ENCODE measurements around the gene MCM9. TPM values are rescaled to one million over a fixed set of nuclear protein-coding genes. Genes with fewer than 3 reads are reported as not detected.

The MCM9 gene
- total and polyA plus RNA-seq, 2 donors (not counting 1 experiment from before 2014, with no cell fraction given): 14.0 to 54.5 TPM

- H3K4me1 Mint-ChIP-seq: peaks cover 21% of the 10 kb centered on the region
- ChIA-PET CTCF (interaction anchor here (0.7 to 3.8 kb wide), 20 partner anchors 10 to 309 kb away, joined by 3 to 58 read pairs (median 6); no protein-coding TSS in a partner anchor), POLR2A (no interaction called here)
- H3K9ac ChIP-seq (ENCODE audit: low read length): no peak overlapping the region
- TF ChIP-seq EZH2 (IDR thresholded peaks at IDR 0.05; ENCODE audit: borderline replicate concordance, insufficient read depth, low read depth, low read length, poor library complexity, severe bottlenecking): no peak
- no peak for TF ChIP-seq CTCF (IDR thresholded peaks at IDR 0.05)
- no peaks in the 10 kb centered on the region for H3K27me3 ChIP-seq (replicated peaks in 1 of 4; ENCODE audit: control extremely low read depth in 1 of 4, control insufficient read depth in 3 of 4, insufficient read depth in 4 of 4, low read length in 3 of 4)
- H3K4me2 ChIP-seq (replicated peaks; ENCODE audit: low read depth, low read length, poor library complexity, severe bottlenecking): no peak overlapping the region
- no peak overlapping the region for H2AFZ ChIP-seq (ENCODE audit: insufficient read depth, low read depth, low read length, poor library complexity, severe bottlenecking)
- H3K4me3 ChIP-seq (ENCODE audit: control extremely low read depth in 1 of 5, extremely low read depth in 1 of 5, insufficient read depth in 1 of 5, low read depth in 2 of 5, low read length in 4 of 5): no peak overlapping the region
- no peak overlapping the region for H3K27ac ChIP-seq (ENCODE audit: low read length in 2 of 2)
- WGBS (ENCODE audit: insufficient coverage): 100% methylated on average over 4 of the region's 6 CpGs
- H3K4me1 ChIP-seq (ENCODE audit: control insufficient read depth in 2 of 2, insufficient read depth in 2 of 2, low read length in 2 of 2): peaks cover 7 to 13% of the 10 kb centered on the region in 2 donors
- H3K79me2 ChIP-seq (ENCODE audit: control insufficient read depth, insufficient read depth, low read length): no peaks in the 10 kb centered on the region
- DNase-seq (no peak), ATAC-seq (ENCODE audit: low read depth) (no peak)
- no peaks in the 10 kb centered on the region for H3K27me3 Mint-ChIP-seq
- H3K27ac Mint-ChIP-seq: no peak overlapping the region
- no peaks in the 10 kb centered on the region for H3K9me3 ChIP-seq (ENCODE audit: control extremely low read depth in 1 of 3, control insufficient read depth in 2 of 3, insufficient read depth in 1 of 3, low read length in 2 of 3)
- no peak overlapping the region for H3K4me3 Mint-ChIP-seq
- no peaks in the 10 kb centered on the region for H3K36me3 ChIP-seq (replicated peaks in 1 of 2; ENCODE audit: control extremely low read depth in 1 of 2, control insufficient read depth in 1 of 2, extremely low read depth in 1 of 2, insufficient read depth in 2 of 2, low read length in 1 of 2)
- no peaks in the 10 kb centered on the region for H4K20me1 ChIP-seq (ENCODE audit: control insufficient read depth, insufficient read depth, low read length, poor library complexity, severe bottlenecking)
- H3K9me3 Mint-ChIP-seq (ENCODE audit: insufficient read depth): no peaks in the 10 kb centered on the region
- intact Hi-C loops (cut with micrococcal nuclease): loop anchor here (5.0 kb wide), 1 partner anchor 824 kb away; no protein-coding TSS in a partner anchor
Observed at GRCh38 chr6:118801257-118801656, 133.7 kb downstream of the MCM9 start.

GRCh38 chr6:118800394-118801071, 134.4 kb downstream of the MCM9 start:
- Mint-ChIP-seq H3K9me3 (ENCODE audit: insufficient read depth) (no peaks in the 10 kb centered on the region), H3K4me1 (peaks cover 24% of the 10 kb centered on the region), H3K27ac (no peak overlapping the region), H3K27me3 (no peaks in the 10 kb centered on the region), H3K4me3 (peak overlapping the region; percentile 47)
- no peaks in the 10 kb centered on the region for H3K9me3 ChIP-seq (ENCODE audit: control extremely low read depth in 1 of 3, control insufficient read depth in 2 of 3, insufficient read depth in 1 of 3, low read length in 2 of 3)
- no peaks in the 10 kb centered on the region for H3K36me3 ChIP-seq (replicated peaks in 1 of 2; ENCODE audit: control extremely low read depth in 1 of 2, control insufficient read depth in 1 of 2, extremely low read depth in 1 of 2, insufficient read depth in 2 of 2, low read length in 1 of 2)
- peak overlapping the region in 1 of 5 experiments; percentile 5 for H3K4me3 ChIP-seq (ENCODE audit: control extremely low read depth in 1 of 5, extremely low read depth in 1 of 5, insufficient read depth in 1 of 5, low read depth in 2 of 5, low read length in 4 of 5)
- H4K20me1 ChIP-seq (ENCODE audit: control insufficient read depth, insufficient read depth, low read length, poor library complexity, severe bottlenecking): no peaks in the 10 kb centered on the region
- intact Hi-C loops (cut with micrococcal nuclease): loop anchor here (1.0 to 5.0 kb wide), 4 partner anchors 8 to 823 kb away; partner anchors contain the start of gene CEP85L
- H3K27me3 ChIP-seq (replicated peaks in 1 of 4; ENCODE audit: control extremely low read depth in 1 of 4, control insufficient read depth in 3 of 4, insufficient read depth in 4 of 4, low read length in 3 of 4): no peaks in the 10 kb centered on the region
- TF ChIP-seq EZH2 (IDR thresholded peaks at IDR 0.05; ENCODE audit: borderline replicate concordance, insufficient read depth, low read depth, low read length, poor library complexity, severe bottlenecking): no peak
- TF ChIP-seq CTCF (IDR thresholded peaks at IDR 0.05): peak; percentile 98
- POLR2A ChIA-PET: interaction anchor here (0.6 kb wide), 1 partner anchor 96 kb away, joined by 6 read pairs; no protein-coding TSS in a partner anchor
- no peaks in the 10 kb centered on the region for H3K79me2 ChIP-seq (ENCODE audit: control insufficient read depth, insufficient read depth, low read length)
- peak overlapping the region; percentile 64 for H3K4me2 ChIP-seq (replicated peaks; ENCODE audit: low read depth, low read length, poor library complexity, severe bottlenecking)
- H2AFZ ChIP-seq (ENCODE audit: insufficient read depth, low read depth, low read length, poor library complexity, severe bottlenecking): peak overlapping the region; percentile 53
- peak; percentile 81 for DNase-seq
- H3K27ac ChIP-seq (ENCODE audit: low read length in 2 of 2): no peak overlapping the region
- peak; percentile 92 for ATAC-seq (ENCODE audit: low read depth)
- peaks cover 7 to 18% of the 10 kb centered on the region in 2 donors for H3K4me1 ChIP-seq (ENCODE audit: control insufficient read depth in 2 of 2, insufficient read depth in 2 of 2, low read length in 2 of 2)
- CTCF ChIA-PET: interaction anchor here (0.6 to 3.8 kb wide), 31 partner anchors 9 to 309 kb away, joined by 3 to 58 read pairs (median 4); partner anchors contain the start of gene FAM184A
- WGBS (ENCODE audit: insufficient coverage): 41% methylated on average over 15 of the region's 17 CpGs
- peak overlapping the region; percentile 7 for H3K9ac ChIP-seq (ENCODE audit: low read length)
